Measurements from ENCODE around the gene RAP1GAP.
A peak's percentile ranks its signal among the peaks of the same experiment; 100 is the strongest.

The RAP1GAP gene

DNA sequence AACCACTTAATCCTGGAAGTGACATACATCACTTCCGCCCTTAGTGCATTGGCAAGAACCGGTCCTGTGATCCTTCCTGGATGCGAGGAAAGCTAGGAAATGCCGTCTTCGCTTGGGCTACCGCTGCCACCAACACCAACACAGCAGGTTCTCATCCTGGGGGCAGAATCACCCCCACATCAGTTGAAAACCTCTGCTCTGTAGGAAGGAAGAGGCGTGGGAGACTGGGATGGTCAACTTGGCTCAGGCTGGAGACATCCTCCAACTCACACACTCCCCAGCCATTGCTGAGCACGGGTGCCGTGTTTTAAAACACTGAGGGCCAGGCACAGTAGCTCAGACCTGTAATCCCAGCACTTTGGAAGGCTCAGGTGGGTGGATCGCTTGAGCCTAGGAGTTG lies 85.1 kb downstream of the RAP1GAP start:
- no peak for ATAC-seq
- Mint-ChIP-seq H3K9me3 (no peaks in the 10 kb centered on the region), H3K4me1 (peaks cover 1% of the 10 kb centered on the region), H3K27me3 (peaks cover 15% of the 10 kb centered on the region), H3K36me3 (ENCODE audit: low read depth) (no peaks in the 10 kb centered on the region), H3K27ac (no peak overlapping the region), H3K4me3 (no peak overlapping the region)
- no peak for DNase-seq

DNA sequence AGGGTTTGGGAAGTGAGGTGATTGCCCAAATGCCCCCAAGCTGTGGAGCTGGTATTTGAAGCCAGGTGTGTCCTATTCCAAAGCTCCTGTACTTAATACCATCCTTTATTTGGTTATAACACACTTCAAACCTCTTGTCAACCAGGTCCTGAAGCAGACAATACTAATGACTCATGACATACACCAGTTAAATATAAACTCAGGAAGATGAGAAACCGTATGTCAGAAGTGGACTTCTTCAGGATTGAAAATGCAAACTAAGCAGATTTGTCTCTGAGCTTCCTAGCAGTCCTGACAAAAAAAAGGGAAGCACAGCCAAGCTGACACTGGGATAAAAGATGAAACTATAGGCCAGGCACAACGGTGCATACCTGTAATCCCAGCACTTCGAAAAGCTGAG lies 89.4 kb downstream of the RAP1GAP start:
- H3K27me3 Mint-ChIP-seq, result peaks cover 7% of the 10 kb centered on the region
- no peaks in the 10 kb centered on the region for H3K9me3 Mint-ChIP-seq
- H3K4me3 Mint-ChIP-seq, result no peak overlapping the region
- H3K36me3 Mint-ChIP-seq (ENCODE audit: low read depth), result no peaks in the 10 kb centered on the region
- no peak overlapping the region for H3K27ac Mint-ChIP-seq
- H3K4me1 Mint-ChIP-seq, result no peaks in the 10 kb centered on the region
- DNase-seq (no peak), ATAC-seq (no peak)

DNA sequence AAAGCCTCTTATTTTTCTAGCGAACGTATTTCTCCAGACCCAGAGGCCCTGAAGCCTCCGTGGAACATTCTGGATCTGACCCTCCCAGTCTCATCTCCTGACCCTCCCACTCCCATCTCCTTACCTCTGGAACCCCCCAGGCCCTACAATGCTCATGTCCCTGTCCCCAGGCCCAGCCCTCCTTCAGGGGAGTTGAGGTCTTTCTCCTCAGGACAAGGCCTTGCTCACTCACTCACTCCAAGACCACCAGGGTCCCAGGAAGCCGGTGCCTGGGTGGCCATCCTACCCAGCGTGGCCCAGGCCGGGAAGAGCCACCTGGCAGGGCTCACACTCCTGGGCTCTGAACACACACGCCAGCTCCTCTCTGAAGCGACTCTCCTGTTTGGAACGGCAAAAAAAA lies 91.2 kb downstream of the RAP1GAP start:
- Mint-ChIP-seq H3K4me1 (no peaks in the 10 kb centered on the region), H3K4me3 (no peak overlapping the region), H3K27me3 (peaks cover 15% of the 10 kb centered on the region), H3K36me3 (ENCODE audit: low read depth) (no peaks in the 10 kb centered on the region), H3K9me3 (no peaks in the 10 kb centered on the region), H3K27ac (no peak overlapping the region)
- ATAC-seq, result no peak
- DNase-seq, result no peak

DNA sequence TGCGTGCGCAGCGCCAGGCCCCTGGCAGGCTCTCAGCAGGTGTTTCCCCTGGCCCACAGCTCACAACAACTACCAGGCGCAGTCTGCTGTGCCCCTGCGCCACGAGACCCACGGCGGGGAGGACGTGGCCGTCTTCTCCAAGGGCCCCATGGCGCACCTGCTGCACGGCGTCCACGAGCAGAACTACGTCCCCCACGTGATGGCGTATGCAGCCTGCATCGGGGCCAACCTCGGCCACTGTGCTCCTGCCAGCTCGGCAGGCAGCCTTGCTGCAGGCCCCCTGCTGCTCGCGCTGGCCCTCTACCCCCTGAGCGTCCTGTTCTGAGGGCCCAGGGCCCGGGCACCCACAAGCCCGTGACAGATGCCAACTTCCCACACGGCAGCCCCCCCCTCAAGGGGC lies 91.8 kb downstream of the RAP1GAP start:
- Mint-ChIP-seq H3K27me3 (peaks cover 17% of the 10 kb centered on the region), H3K4me1 (no peaks in the 10 kb centered on the region), H3K4me3 (no peak overlapping the region), H3K9me3 (no peaks in the 10 kb centered on the region), H3K36me3 (ENCODE audit: low read depth) (no peaks in the 10 kb centered on the region), H3K27ac (no peak overlapping the region)
- ATAC-seq (no peak), DNase-seq (no peak)

DNA sequence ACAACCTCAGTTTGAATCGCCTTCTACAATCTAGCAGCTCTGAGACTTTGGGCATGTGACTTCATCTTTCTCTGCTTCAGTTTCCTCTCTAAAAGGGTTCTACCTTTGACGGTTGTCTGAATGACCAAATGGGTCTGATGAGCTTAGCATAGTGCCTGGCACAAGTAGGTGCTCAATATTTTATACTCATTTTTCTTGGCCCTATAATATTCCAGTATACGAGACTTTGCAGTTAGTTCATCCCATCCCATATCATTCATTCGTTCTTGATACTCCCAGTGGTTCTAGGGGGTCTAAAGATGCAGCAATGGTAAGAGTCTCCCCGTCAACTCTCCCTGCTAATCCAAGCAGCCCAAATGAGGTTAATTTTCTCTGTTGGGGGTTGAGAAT lies 92.4 kb downstream of the RAP1GAP start:
- H3K4me1 Mint-ChIP-seq, result no peaks in the 10 kb centered on the region
- no peak overlapping the region for H3K4me3 Mint-ChIP-seq
- H3K27ac Mint-ChIP-seq, result no peak overlapping the region
- no peaks in the 10 kb centered on the region for H3K9me3 Mint-ChIP-seq
- no peaks in the 10 kb centered on the region for H3K36me3 Mint-ChIP-seq (ENCODE audit: low read depth)
- no peak for DNase-seq
- ATAC-seq, result no peak
- H3K27me3 Mint-ChIP-seq, result peaks cover 17% of the 10 kb centered on the region

DNA sequence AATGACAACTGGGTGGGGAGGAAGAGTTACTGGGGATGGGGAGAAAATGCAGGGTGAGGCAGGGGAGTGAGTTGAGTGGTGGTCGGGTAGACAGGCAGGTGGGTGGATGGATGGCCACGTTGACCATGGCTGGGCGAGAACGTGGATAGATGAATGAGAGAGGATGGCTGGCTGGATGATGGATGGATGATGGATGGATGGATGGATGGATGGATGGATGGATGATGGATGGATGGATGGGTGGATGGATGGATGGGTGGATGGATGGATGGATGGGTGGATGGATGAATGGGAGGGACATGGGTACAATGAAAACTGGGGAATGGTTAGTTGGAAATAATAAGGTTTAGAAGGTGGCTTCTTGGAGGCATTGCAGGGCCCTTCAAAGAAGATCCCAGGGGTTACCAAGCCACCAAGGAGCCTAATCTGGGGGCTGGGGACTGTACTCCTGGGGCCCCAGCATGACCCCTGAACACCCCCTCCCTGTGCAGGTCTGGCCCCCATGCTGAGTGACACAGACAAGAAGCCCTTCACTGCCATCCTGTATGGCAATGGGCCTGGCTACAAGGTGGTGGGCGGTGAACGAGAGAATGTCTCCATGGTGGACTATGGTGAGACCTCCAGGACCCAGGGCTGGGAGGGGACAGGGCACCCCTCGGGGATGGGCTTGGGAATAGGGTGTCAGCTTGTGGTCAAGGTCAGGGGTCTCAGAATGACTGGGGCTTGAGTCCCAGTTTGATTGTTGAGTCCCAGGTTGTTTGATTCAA lies 92.9 kb downstream of the RAP1GAP start:
- Mint-ChIP-seq H3K4me3 (no peak overlapping the region), H3K36me3 (ENCODE audit: low read depth) (no peaks in the 10 kb centered on the region), H3K4me1 (no peaks in the 10 kb centered on the region), H3K27ac (no peak overlapping the region), H3K27me3 (peaks cover 17% of the 10 kb centered on the region), H3K9me3 (no peaks in the 10 kb centered on the region)
- ATAC-seq, result no peak
- no peak for DNase-seq

DNA sequence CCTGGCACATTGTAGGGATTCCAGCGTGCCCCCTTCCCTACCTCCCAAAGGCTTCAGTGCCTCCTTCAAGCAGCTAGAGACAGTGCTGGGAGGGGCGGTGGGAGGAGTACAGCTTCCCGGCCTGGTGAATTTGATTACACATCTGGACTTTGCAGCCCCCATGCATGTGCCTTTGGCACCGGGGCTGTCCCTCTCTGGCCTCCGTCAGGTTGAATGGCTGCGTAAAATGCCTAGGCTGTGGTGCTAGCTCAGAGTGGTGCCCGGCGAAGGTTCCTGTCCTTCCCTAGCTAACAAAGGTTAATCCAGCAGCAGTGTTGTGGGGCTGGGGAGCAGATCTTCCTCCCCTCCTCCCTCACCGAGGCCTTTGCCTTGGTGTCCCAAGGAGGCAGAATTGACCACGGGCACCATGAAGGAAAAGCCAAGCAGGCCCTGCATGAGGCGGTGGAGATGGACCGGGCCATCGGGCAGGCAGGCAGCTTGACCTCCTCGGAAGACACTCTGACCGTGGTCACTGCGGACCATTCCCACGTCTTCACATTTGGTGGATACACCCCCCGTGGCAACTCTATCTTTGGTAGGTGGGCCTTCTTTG lies 93.7 kb downstream of the RAP1GAP start:
- no peak for ATAC-seq
- H3K9me3 Mint-ChIP-seq, result no peaks in the 10 kb centered on the region
- no peak for DNase-seq
- H3K27ac Mint-ChIP-seq, result no peak overlapping the region
- H3K36me3 Mint-ChIP-seq (ENCODE audit: low read depth), result no peaks in the 10 kb centered on the region
- no peak overlapping the region for H3K4me3 Mint-ChIP-seq
- peaks cover 17% of the 10 kb centered on the region for H3K27me3 Mint-ChIP-seq
- H3K4me1 Mint-ChIP-seq, result no peaks in the 10 kb centered on the region

DNA sequence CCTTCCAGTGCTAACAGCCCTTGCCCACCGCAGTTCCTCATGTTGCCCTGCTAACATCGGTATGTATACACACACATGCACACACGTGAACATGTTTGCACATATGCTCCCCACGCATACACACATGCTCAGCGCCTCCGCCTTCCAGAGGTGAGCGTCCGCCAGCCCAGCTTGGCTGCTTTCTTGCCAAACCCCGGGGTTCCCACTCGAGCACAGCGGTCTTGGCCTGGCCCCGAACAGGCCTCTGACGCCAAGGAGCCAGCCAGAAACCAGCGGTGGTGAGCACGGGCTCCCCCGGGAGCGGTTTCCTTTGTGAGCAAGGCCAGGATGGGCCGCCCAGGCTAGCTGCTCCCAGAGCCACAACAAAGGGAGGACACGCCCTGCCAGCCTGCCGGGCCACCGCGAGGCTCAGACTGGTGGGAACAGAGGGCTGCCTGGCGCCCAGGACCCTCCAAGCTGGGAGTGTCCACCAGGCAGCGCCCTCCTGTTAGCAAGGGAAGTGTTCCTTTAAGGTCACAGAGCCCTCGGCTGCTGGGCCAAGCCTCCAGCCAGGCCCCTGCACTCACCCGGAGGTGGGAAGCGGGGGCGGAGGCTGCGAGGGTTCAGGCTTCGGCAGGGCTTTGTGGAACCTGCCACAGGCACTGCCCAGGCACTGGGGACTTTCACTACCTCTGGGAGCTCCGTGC lies 94.5 kb downstream of the RAP1GAP start:
- no peaks in the 10 kb centered on the region for H3K9me3 Mint-ChIP-seq
- no peak for DNase-seq
- no peak overlapping the region for H3K4me3 Mint-ChIP-seq
- ATAC-seq, result no peak
- H3K36me3 Mint-ChIP-seq (ENCODE audit: low read depth), result no peaks in the 10 kb centered on the region
- no peaks in the 10 kb centered on the region for H3K4me1 Mint-ChIP-seq
- no peak overlapping the region for H3K27ac Mint-ChIP-seq
- H3K27me3 Mint-ChIP-seq, result peaks cover 17% of the 10 kb centered on the region

DNA sequence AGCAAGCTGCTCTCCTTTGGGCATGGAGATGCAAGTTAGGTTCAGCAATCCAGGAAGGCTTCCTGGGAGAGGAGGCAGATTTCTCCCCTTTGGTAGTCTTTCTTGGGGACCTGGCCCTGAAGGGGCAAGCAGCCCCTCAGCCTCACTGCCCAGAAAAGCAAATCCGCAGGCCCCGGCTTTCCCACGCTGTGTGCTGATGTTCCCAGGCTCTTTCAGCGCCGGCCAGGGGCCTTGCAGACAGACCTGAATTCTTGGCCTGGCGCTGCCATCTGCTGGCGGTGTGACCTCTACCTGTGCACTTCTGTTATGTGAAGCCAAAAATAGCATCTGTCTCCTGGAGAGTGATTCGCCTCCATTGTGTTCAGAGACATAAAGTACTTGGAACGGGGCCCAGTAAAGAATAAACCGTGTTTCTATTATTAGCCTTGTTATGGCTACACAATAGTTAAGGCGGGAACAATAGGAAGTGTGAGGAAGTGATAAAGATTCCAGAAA lies 95.1 kb downstream of the RAP1GAP start:
- DNase-seq (peak; percentile 20), ATAC-seq (peak; percentile 53)
- no peaks in the 10 kb centered on the region for H3K4me1 Mint-ChIP-seq
- H3K36me3 Mint-ChIP-seq (ENCODE audit: low read depth), result no peaks in the 10 kb centered on the region
- no peaks in the 10 kb centered on the region for H3K9me3 Mint-ChIP-seq
- H3K4me3 Mint-ChIP-seq, result no peak overlapping the region
- peaks cover 17% of the 10 kb centered on the region for H3K27me3 Mint-ChIP-seq
- H3K27ac Mint-ChIP-seq, result no peak overlapping the region

DNA sequence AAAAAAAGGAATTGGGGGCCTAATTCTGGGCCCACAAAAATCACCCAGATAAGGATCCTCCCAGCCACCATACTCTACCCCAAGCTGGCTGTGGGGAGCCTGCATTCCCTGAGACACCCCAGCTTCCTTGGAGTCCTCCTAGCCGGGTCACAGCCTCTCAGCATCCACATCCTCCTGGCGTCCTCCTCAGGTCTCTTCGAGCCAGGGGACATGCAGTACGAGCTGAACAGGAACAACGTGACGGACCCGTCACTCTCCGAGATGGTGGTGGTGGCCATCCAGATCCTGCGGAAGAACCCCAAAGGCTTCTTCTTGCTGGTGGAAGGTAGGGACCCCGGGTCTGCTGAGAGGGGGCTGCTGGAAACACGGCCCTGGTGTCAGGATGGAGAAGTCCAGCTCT lies 95.7 kb downstream of the RAP1GAP start:
- Mint-ChIP-seq H3K27ac (no peak overlapping the region), H3K27me3 (peaks cover 17% of the 10 kb centered on the region), H3K4me3 (no peak overlapping the region), H3K9me3 (no peaks in the 10 kb centered on the region), H3K36me3 (ENCODE audit: low read depth) (no peaks in the 10 kb centered on the region), H3K4me1 (no peaks in the 10 kb centered on the region)
- DNase-seq (no peak), ATAC-seq (no peak)

DNA sequence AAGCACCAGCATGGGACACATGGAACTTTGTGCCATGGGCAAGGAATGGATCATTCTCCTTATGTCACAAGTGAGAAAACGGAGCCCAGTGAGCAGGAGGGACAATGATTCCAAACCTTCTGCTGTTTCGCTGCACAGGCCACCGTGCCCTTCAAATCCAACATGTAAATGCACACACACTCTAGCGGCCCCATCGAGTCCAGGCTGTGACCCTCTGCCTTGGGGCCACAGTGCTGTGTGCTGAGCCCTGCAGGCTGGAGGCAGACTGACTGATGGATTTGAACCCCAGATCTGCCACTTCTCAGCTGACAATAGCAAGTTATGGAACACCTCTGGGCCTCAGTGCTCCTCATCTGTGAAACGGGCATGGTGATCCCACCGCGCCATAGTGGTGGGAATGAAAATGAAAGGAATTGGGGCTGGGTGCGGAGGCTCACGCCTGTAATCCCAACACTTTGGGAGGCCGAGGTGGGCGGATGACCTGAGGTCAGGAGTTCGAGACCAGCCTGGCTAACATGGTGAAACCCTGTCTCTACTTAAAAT lies 96.4 kb downstream of the RAP1GAP start:
- no peaks in the 10 kb centered on the region for H3K4me1 Mint-ChIP-seq
- no peak overlapping the region for H3K27ac Mint-ChIP-seq

DNA sequence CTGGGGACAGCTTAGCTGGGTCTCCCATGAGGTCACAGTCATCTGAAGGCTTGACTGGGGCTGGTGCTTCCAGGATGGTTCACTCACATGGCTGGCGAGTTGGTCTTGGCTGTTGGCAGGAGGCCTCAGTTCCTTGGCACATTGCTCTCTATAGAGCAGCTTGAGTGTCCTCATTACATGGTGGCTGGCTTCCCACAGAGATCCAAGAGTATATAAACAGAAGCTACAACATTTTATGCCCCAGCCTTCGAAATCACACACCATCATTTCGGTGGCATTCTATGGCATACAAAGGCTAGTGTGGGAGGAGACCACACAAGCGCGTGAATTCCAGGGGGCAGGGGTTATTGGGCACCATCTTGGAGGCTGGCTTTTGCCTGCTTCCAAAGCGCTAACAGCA lies 96.9 kb downstream of the RAP1GAP start:
- ATAC-seq (no peak), DNase-seq (no peak)
- H3K4me1 Mint-ChIP-seq, result no peaks in the 10 kb centered on the region
- no peak overlapping the region for H3K27ac Mint-ChIP-seq
- H3K9me3 Mint-ChIP-seq, result no peaks in the 10 kb centered on the region
- H3K27me3 Mint-ChIP-seq, result peaks cover 17% of the 10 kb centered on the region
- H3K36me3 Mint-ChIP-seq (ENCODE audit: low read depth), result no peaks in the 10 kb centered on the region
- no peak overlapping the region for H3K4me3 Mint-ChIP-seq

More for the DNA sequence above, 96.4 kb downstream of the RAP1GAP start:
- peaks cover 17% of the 10 kb centered on the region for H3K27me3 Mint-ChIP-seq
- H3K36me3 Mint-ChIP-seq (ENCODE audit: low read depth), result no peaks in the 10 kb centered on the region
- H3K9me3 Mint-ChIP-seq, result no peaks in the 10 kb centered on the region
- ATAC-seq (no peak), DNase-seq (no peak)
- H3K4me3 Mint-ChIP-seq, result no peak overlapping the region

DNA sequence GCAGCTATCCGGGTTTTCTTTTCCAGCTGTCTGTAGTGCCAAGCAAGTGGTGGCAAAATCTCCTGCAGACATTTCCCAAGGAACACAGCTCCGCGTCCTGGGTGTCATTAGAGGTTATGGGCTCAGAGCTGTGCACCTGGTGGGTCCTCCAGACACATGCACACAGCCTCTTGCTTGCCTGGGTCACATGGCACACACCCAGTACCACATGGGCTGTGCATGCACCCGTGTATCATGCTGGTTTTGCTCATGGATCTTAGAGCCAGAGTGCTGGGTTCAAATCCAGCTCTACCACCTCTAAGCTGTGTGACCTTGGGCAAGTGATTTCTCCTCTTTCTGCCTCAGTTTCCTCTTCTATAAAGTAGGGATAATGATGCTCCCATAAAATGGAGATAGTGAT lies 98.3 kb downstream of the RAP1GAP start:
- DNase-seq (no peak), ATAC-seq (no peak)
- Mint-ChIP-seq H3K27ac (no peak overlapping the region), H3K36me3 (ENCODE audit: low read depth) (no peaks in the 10 kb centered on the region), H3K9me3 (no peaks in the 10 kb centered on the region), H3K4me3 (no peak overlapping the region), H3K4me1 (no peaks in the 10 kb centered on the region), H3K27me3 (peaks cover 14% of the 10 kb centered on the region)

DNA sequence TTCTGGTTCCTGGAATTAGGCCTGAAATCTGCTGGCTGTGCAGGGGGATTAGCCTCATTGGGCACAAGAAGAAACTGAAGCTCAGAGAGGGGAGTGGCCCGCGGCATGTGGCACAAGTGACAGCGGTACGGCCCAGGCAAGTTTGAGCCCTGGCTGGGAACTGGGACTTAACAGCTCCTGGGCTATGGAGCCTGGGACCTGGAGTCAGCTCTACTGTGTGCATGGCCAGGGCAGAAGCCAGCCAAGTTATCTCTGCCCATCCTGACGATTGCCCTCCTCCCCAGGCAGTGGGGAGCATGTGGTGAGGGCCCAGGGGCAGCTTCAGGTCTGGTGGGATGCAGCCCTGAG lies 98.7 kb downstream of the RAP1GAP start:
- no peak overlapping the region for H3K4me3 Mint-ChIP-seq
- no peaks in the 10 kb centered on the region for H3K36me3 Mint-ChIP-seq (ENCODE audit: low read depth)
- ATAC-seq, result no peak
- no peak overlapping the region for H3K27ac Mint-ChIP-seq
- H3K27me3 Mint-ChIP-seq, result peaks cover 14% of the 10 kb centered on the region
- no peaks in the 10 kb centered on the region for H3K4me1 Mint-ChIP-seq
- no peak for DNase-seq
- no peaks in the 10 kb centered on the region for H3K9me3 Mint-ChIP-seq
